Stimulated activated naive CD8-positive, alpha-beta T cell treated with anti-CD3 and anti-CD28 coated beads, Interleukin-15, Interleukin-2, amounts not matched to agents 100 U/mL and 50 U/mL, for 24 hours (primary cell): ENCODE data around the gene TMEM131L.
"Not testable (repeated sequence)": the region's sequence is repeated elsewhere in the genome, so short reads cannot be mapped to it uniquely, and the experiment has no call there.

ENCODE experiments used
- ATAC-seq: fragments of 150-1000 bp; cut with Tn5 transposase; one replicate; pipeline ENCODE4 v1.10.0; 2021
- DNase-seq: peaks from one replicate; pipeline ENCODE4 v3.0.0; 2021

TMEM131L gene

DNA sequence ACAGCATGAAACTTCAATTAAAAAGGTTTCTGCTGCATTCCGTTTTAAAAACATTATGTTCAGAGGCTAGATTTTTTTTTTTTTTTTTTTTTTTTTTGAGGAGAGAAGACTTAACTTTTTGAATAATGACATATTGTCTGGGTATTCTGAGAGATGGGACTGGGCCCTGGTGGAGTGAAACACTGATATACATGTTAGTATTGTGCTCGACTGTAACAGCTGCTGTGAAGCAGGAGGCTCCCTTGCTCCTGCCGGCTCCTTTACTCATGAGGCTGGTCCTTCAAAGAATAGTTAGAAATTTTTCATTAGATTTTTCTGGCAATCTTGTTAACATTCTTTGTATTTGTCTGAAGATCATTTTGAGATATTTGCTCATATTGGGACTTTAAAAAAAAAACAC is 73.3 kb downstream of the TMEM131L start:
- ATAC-seq (no peak), DNase-seq (no peak)

DNA sequence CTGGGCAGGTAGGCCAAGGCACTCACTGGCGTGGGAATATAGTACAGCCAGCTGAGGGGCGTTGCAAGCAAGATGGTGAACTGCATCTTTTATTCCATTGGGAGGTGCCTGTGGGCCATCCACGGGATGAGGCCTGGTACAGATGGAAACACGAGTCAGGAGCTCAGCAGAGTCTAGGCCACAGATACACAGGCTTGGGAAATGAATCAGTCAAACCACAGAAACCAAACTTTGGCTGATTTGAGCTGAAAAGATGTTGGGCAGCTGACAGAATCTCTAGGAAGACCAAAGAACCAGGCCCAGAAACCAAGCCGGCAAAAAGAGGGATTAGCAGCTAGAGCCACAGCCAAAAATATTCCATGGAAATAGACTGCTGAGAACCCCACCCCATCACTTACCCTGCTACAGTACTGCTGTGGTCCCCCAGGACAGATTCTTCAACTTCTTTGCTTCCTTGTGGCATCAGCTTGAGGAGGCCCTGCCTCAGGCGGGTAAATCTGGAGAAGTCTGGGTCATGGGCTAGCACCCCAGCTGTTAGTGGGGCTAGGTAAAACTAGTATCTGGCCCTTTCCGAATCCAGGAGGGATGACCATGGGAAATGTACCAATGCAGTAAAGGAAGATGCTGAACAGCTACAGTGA is 75.4 kb downstream of the TMEM131L start:
- peak; percentile 45 for DNase-seq
- peak; percentile 86 for ATAC-seq

DNA sequence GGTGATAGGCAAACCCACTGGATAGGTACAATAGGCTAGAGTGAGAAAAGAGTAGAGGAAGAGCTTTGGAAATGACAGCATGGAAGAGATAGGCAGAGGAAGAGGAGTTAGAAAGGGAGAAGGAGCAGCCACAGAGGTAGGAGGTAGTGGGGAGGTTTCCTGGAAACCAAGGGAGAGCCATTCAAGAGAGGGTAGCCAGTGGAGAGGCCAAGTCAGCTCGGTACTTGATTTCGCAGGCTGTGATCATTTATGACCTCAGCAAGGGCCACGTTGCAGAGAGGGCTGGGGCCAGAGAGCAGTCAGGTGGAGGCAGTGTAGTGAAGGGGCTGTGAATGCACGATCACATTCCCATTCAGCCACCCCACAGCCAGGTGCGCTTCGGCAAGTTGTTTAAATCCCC is 76.0 kb downstream of the TMEM131L start:
- no peak for DNase-seq
- no peak for ATAC-seq

DNA sequence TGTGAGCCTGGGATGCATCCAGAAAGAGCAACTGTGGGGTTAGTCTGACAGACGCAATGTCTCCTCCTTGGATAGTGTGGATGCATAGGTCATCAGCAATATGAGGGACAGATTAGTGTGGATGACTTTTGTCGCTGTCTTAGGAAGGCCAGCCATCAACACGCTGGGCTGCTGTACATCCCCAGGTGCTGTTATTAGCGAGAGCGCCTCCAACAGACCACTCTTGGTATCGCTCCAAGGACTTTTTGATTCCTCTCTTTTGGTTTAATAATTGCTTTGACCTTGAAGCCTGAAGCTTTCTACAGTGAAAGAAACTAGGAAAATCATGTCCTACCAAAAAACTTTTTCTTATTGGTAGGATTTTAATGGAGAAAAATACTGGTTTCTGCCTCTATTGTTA is 76.7 kb downstream of the TMEM131L start:
- DNase-seq (no peak), ATAC-seq (no peak)

DNA sequence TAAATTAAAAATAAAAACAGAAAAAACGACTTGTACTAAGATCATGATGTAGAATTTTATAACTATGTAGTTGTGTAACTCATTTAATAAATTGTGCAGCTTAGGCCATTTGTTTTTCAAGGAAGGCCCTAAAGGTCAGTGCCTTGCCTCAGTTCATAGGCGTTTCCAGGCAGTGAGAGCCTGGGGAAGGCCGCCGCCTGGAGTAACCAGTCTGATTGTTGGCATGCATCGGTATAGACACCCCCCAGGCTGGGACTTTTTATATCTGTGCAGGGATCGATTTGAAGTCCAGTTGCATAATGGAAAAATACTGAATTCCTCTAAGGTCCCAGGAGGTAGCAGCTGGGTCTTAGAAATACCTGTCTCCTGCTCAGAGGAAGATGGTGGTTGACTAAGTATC is 77.2 kb downstream of the TMEM131L start:
- DNase-seq (no peak), ATAC-seq (no peak)

DNA sequence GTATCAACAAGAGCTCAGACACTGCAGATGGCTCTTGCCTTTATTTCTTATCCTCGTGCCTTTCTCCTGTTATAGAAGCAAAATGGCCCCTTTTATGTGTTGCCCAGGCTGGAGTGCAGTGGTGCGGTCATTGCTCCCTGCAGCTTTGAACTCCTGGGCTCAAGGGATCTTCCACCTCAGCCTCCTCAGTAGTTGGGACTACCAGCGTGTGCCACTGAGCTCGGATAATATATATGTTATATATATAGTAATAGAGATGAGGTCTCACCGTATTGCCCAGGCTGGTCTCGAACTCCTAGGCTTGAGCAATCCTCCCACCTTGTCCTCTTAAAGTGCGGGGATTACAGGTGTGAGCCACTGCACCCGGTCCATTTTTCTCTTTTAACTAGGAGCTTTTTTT is 79.7 kb downstream of the TMEM131L start:
- ATAC-seq = no peak
- DNase-seq = no peak

DNA sequence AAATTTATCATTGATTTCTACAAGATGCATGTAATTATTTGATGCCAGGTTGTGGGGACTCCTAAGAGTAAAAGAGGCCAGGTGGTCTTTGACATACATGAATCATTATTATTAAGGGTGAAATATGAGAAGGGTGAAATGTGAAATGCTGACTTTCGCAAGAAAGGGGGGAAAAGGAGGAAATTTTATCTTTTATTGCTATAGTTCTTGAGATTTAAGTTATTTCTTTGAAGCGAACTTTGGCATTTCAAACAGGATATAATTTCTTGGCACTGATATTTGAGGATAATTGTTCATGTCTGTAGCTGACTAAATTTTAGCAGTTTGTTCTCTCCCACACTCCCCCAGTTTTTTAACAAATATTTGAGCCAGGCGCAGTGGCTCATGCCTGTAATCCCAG is 80.1 kb downstream of the TMEM131L start:
- ATAC-seq (no peak), DNase-seq (no peak)

DNA sequence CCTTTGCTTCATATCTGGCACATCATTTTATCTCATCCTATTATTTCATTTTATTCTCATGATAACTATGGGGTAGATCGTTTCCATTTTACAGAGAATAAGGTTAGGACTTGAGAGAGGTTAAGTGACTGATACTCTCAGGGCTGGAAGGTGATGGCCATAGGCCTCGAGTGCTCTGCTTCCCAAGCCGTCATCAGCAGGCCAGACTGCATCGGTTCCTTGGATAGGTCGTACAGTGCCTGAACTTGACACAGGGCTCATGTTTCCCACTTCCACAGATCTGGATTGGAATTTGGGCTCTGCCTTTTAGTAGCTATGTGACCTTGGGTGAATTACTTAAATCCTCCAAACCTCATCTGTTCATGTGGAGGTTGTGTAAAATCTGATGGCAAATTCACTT is 81.4 kb downstream of the TMEM131L start:
- no peak for ATAC-seq
- DNase-seq = no peak

DNA sequence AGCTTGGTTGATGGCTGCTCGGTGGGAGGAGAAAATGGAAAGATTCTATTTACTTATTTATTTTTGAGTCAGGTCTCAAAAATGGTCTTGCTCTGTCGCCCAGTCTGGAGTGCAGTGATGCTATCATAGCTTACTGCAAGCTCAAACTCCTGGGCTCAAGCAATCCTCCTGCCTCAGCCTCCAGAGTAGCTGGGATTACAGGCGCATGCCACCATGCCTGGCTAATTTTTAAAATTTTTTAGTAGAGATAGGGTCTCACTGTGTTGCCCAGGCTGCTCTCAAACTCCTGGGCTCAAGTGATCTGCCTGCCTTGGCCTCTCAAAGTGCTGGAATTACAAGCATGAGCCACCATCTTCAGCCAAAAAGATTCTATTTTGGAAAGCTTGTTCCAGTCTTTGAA is 82.7 kb downstream of the TMEM131L start:
- DNase-seq, ATAC-seq: not testable (repeated sequence)

DNA sequence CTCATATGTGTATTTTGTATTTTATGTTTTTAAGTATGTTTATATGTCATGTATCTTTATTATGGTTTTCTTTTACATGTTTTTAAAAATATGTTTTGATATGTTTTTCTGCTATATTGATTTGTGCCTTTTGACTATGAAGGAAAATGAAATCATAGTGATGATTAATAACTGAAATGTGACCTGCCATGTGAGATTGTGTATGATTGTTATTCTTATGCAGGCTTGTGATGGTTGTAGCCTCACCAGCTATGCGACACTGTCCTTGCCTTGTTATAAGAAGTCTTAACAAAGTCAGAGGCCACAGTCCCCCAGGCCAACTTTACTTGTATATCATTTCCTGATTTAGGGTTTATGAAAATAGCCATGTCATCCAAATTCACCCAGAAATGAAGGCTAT is 83.2 kb downstream of the TMEM131L start:
- ATAC-seq (peak; percentile 71), DNase-seq (no peak)

DNA sequence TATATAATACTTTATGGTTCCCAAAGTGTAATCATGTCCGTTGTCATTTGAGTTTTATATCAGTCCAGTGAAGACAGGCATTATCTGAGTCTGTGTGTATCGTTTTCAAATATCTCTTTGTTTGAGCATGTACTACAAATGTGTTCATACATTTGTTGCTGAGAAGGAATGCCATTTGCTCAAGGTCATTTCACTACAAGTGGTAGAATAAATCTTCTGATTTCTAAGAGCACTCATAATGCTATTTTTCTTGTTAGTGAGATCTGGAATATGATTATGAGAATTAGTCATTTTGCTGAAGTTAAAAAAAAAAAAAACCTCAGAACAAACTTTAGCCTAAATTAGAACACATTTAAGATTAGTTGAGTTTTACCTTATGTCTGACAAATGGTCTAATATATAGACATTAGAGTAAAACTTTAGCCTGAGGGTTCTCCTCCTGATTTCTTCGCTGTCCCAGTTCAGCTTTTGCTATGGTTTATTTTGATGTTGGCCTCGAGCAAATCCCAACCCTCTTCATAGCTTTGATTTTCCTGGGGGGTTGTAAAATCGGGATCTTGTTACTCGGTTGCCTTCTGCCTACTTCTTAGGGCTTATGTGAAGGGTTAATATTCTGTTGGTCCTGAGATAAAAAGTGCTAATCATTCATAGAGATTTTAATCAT is 87.1 kb downstream of the TMEM131L start:
- no peak for DNase-seq
- no peak for ATAC-seq

DNA sequence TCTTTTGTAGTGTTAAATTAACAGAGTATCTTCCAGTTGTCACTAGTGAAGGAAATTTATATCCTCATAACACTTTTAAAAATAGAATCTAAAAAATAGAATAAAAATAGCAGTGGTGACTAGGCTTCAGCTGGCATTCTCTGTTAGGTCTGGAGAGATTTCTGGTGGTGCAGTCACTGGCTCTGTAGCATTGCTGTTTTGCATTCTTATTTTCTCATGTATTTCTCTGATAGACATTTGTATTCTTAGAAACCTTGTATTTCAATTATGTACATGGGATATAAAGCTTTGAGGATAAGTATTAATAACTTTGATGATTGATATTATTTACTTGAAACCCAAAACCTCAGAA is 87.6 kb downstream of the TMEM131L start:
- ATAC-seq = no peak
- DNase-seq = no peak

DNA sequence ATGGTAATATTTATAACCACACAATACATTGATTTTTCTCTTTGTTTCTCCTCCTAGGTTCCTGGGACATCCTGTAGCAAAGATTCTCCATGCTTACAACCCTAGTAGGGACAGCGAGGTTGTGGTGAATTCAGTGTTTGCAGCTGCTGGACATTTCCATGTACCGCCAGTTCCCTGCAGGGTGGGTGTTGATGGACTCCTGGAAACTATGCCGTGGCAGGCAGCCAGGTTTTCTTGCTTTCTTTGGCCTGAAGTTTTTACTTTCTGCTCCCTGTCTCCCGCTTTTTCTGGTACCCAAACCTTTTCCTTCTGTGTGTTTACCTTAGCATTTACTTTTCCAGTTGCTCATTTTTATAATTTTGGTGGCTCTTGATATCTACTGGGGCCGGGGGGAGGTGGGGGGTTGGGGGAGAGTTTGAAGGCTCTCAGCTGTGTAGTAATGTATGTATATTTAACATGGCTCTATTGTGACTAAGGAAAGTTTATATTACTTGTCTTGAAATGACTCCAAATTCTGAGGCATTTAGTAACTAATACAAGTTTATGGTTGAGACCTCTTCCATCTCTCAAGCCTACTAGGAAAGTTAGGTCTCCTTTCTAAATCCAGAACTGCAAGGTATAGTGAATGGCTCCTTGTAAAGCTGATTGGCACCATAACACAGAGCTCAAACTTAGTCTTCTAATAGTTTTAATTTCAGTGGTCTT is 89.7 kb downstream of the TMEM131L start:
- ATAC-seq = no peak
- DNase-seq = no peak

DNA sequence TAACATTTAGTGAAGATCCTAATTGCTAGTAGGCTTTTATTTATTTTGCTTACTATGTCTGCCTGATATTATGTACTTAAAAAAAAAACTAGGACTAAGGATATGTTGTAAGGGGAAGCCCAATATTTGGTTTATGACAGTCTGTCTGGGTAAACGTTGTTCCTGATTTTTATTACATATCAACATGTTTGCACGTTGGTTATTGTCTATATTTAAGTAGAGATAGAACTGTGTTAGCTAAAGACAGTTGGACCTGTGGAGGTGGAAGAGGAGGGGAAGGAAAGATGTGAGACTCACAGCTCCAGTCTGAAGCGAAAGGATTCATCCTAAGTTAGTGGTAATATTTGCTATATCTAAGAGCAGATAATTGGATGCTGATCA is 90.3 kb downstream of the TMEM131L start:
- no peak for DNase-seq
- no peak for ATAC-seq

DNA sequence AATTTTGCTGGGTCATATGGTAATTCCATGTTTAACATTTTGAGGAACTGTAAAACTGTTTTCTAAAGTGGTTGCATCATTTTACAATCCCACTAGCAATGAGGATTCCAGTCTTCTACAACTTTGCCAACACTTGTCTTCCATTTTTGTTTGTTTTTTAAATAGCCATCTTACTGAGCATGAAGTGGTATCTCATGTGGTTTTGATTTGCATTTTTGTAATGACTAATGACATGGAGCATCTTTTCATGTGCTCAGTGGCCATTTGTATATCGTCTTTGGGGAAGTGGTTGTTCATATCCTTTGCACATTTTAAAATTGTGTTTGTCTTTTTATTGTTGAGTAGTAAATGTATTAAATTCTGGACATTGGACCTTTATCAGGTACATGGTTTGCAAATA is 94.7 kb downstream of the TMEM131L start:
- DNase-seq (no peak), ATAC-seq (peak; percentile 46)

DNA sequence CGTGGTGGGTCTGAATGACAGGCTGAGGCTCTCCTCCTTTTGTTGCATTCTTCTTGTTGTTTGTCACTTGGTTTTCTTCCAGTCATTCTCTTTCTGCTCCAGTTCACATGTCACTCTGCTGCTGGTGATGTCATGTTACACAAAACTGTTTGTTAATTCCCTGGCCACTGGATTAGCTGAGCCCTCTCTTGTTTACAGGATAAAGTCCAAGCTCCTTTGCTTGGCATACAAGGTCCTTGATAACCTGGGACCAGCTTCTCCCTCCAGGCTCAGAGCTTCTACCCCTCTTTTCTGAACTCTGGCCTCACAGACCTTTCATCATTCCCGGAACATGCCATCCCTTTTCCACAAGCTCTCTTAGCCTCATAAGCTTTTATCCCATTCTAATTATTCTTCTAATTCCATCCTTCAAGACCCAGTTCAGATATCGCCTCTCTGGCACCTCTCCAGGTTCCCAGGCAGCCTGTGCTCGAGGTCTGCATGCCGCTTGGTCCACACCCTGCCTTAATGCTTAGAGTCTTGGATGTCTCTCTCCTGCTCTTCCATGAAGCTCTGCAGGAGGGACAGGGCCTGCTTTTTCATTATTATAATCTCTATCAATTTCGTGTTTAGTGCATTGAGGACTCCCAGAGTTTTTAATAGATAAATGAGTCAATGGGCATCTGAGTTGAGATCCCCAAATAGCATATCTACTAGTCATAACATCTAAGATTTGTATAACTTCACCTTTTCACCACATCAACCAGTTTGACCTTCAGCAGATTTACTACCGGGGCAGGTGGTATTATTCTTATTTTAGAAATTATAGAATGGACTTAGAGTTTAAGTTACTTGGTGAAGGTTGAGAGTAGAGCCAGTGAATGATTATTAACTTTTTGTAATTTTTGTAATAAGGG is 98.7 kb downstream of the TMEM131L start:
- DNase-seq (no peak), ATAC-seq (no peak)

DNA sequence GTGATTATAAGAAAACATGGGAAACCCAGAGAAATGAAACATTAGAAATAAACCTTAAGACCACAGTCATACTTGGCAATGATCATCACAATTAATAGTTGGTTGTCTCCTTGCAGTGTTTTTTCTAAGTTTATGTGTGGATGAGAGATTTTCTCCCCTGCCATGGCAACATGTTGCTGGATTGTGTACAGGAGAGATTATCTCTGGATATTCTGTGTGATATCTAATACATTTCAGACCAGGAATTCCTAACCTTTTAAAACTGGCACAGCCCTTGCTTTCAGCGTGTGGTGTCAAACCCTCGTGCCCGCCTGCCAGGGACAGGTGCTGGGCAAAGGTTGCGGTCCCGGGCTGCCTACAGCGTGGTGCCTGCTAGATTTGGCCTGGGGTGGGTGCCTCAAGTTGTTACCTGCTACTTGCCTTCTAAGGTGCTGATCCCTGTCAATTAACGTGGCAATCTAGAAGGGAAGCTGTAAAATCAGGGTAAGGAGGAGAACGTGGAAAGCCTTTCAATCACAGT is 100.5 kb downstream of the TMEM131L start:
- no peak for ATAC-seq

DNA sequence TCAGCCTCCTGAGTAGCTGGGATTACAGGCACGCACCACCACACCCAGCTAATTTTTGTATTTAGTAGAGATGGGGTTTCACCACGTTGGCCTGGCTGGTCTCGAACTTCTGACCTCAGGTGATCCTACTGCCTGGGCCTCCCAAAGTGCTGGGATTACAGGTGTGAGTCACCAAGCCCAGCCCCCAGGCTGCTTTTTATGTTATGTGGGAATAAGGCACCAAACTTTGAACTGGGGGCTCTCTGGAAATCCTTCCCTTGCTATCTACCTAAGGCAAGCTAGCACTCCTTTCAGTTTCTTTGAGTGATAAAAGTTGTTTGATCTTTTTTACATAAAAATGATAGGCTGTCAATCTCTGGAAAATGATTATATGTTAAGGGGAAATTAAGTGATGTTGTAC is 101.5 kb downstream of the TMEM131L start:
- ATAC-seq, DNase-seq: not testable (repeated sequence)

More for the DNA sequence above, 100.5 kb downstream of the TMEM131L start:
- no peak for DNase-seq

DNA sequence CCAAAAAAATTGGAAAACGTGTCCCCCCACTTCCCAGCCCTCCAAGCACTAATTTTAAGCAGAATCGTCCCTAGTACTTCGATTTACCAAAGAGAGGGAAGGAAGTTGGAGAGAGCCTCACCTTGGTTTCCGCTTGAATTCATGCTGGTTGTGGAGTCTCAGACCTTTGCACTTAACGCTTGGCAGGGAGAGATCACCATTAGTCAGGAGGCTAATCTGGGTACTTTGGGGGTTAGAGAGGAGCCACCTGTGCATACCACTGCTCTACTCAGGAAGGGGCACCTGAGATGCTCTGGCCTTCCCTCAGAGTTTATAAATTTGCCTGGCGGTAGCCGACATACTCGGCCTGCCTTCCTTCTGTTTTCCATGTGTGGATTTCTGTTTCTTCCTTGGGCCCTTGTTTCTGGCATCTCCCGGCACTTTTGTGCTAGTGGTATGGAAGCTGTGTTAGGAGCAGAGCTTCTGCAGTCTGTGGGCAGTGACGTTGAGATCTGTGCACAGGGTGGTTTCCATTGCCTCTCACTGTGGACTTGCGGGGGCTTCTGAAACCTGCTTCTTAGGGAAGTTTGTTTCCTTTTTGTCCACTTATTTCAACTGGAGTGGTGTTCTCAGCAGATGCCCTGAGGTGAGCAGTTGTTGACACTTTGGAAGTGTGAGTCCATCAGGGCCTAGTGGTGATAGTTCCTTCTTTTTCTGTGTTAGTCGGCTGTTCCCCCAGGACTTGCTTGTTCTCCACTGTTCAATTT is 104.2 kb downstream of the TMEM131L start:
- no peak for ATAC-seq
- no peak for DNase-seq

DNA sequence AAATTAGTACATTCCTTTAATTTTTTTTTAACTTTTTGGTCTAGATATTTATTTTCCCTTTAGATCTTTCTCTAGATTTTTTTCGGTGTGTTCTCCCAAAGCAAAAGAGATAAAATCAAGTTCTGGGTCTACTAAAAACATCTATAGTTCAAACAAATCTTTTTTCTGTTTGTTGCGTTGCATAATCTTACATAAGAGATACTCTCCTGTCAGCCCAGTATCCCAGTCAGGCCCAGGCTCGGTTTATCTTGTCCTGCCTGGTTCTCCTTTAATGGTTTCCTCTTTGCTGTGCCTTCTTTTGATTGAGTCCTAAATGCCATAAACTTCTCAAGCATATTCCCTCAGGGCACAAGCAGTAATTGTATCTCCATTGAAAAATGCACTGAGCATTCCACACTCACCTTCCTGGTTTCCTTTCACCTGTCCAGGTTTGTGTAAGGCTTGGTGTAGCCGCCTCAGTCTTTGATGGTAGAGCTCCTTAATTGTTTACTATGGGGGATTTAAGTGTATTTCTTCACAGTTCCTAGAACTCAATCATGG is 104.9 kb downstream of the TMEM131L start:
- no peak for ATAC-seq

DNA sequence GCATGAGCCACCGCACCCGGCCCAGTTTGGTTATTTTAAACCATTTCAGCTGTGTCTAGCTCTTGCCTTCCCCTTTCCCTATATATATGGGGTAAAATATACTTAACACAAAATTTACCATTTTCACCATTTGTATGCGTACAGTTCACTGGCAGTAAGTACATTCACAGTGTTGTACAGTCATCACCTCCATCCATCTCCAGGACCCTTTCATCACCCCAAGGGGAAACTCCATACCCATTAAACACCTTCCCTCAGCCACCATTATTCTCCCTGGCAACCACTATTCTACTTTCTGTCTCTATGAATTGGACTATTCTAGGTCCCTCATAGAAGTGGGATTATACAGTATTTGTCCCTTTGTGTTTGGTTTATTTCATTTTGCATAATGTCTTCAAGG is 106.4 kb downstream of the TMEM131L start:
- ATAC-seq (peak; percentile 51), DNase-seq (no peak)

More for the DNA sequence above, 104.9 kb downstream of the TMEM131L start:
- no peak for DNase-seq
